ENCODE measurements around the gene GPN1.

GRCh38 chr2:27667446-27667845 is 38.6 kb downstream of the GPN1 start:
- TF ChIP-seq CTCF (IDR thresholded peaks at IDR 0.05; ENCODE audit: insufficient read depth, low read depth, low read length) (no peak), EZH2 (IDR thresholded peaks at IDR 0.05; ENCODE audit: insufficient read depth, low read length) (no peak)
